Caco-2 (cell line): ENCODE measurements around the gene MAPRE2. TPM values are rescaled to one million over a fixed set of nuclear protein-coding genes. Genes with fewer than 3 reads are reported as not detected.

Experiments used
- BruUV-seq: library from RNA; stranded (reverse); fragments of 400-500 nt; replicated peaks from 2 replicates; lab custom pipeline; 2021; lab: Mats Ljungman, UMichigan
- CTCF ChIA-PET: fragments of 300-600 bp; sonication (Branson Sonifier 250); formaldehyde crosslinking; loops from one replicate; lab custom pipeline; 2022; ENCODE audit warnings: antibody characterized with exemption; lab: Charles Lee
- POLR2A ChIA-PET: fragments of 300-600 bp; sonication (Branson Sonifier 250); formaldehyde crosslinking; loops from one replicate; lab custom pipeline; 2022; ENCODE audit warnings: antibody characterized with exemption; lab: Charles Lee
- DNase-seq, 2 experiments: peaks; one replicate each; pipeline versions ENCODE4 v3.0.0 to v3.0.0-alpha.2; 2020 to 2022
- H3K27me3 ChIP-seq: replicated peaks from 2 replicates; pipeline ENCODE4 v1.6.0; 2011; ENCODE audit warnings: low read length; ENCODE audit not compliant: control insufficient read depth, insufficient read depth
- H3K36me3 ChIP-seq: 2 replicates; pipeline ENCODE4 v1.5.1; 2011; ENCODE audit warnings: low read length; ENCODE audit not compliant: control insufficient read depth, insufficient read depth
- H3K4me1 ChIP-seq: fragments of 250-450 bp; sonication (Bioruptor Pico); 2 replicates; pipeline ENCODE4 v1.5.1; 2020; ENCODE audit warnings: mild to moderate bottlenecking
- H3K4me3 ChIP-seq: 2 replicates; pipeline ENCODE4 v1.5.1; 2011; ENCODE audit warnings: low read depth, mild to moderate bottlenecking, control low read depth, low read length
- H3K9me3 ChIP-seq: fragments of 250-450 bp; sonication (Bioruptor Pico); 2 replicates; pipeline ENCODE4 v1.5.1; 2020; ENCODE audit warnings: mild to moderate bottlenecking, moderate library complexity
- H3K27ac Mint-ChIP-seq: one replicate; pipeline ENCODE4 v1.8.0; 2022; ENCODE audit warnings: mixed read lengths; ENCODE audit not compliant: unreplicated experiment
- H3K27me3 Mint-ChIP-seq: one replicate; pipeline ENCODE4 v1.8.0; 2022; ENCODE audit warnings: mixed read lengths; ENCODE audit not compliant: insufficient read depth, unreplicated experiment
- H3K36me3 Mint-ChIP-seq: one replicate; pipeline ENCODE4 v1.8.0; 2022; ENCODE audit warnings: mild to moderate bottlenecking, mixed read lengths; ENCODE audit not compliant: insufficient read depth, unreplicated experiment
- H3K4me1 Mint-ChIP-seq: one replicate; pipeline ENCODE4 v1.8.0; 2022; ENCODE audit warnings: low read depth, mixed read lengths; ENCODE audit not compliant: unreplicated experiment
- H3K4me3 Mint-ChIP-seq: one replicate; pipeline ENCODE4 v1.8.0; 2022; ENCODE audit warnings: mild to moderate bottlenecking, moderate library complexity, mixed read lengths; ENCODE audit not compliant: unreplicated experiment
- H3K9me3 Mint-ChIP-seq: one replicate; pipeline ENCODE4 v1.8.0; 2022; ENCODE audit warnings: mixed read lengths; ENCODE audit not compliant: unreplicated experiment
- intact Hi-C: fragments of 100-400 bp; cut with micrococcal nuclease; formaldehyde crosslinking; loops from one replicate; pipeline ENCODE4 v1.10.0; 2022; ENCODE audit not compliant: unreplicated experiment
- total RNA-seq: library from RNA; stranded (reverse); gene quantifications from 2 replicates; pipeline ENCODE4 v1.2.3, GENCODE V29; 2022
- TF ChIP-seq, protein P1 (sequence below), 2 experiments: fragments of 200-600 bp in 1 of 2; IDR thresholded peaks; 1 replicate in 1 of 2; 2 replicates in 1 of 2; pipeline versions ENCODE4 v1.5.1 to v1.8.0; 2011 to 2022; ENCODE audit warnings: antibody characterized with exemption in 1 of 2, control low read depth in 1 of 2, inconsistent platforms in 1 of 2, low read depth in 1 of 2, low read length in 1 of 2, mild to moderate bottlenecking in 1 of 2, moderate library complexity in 1 of 2; ENCODE audit not compliant: insufficient read depth in 1 of 2, severe bottlenecking in 1 of 2, unreplicated experiment in 1 of 2

MAPRE2 gene
- total RNA-seq, 1 experiment from 2014 or later = 9.3 TPM

DNA sequence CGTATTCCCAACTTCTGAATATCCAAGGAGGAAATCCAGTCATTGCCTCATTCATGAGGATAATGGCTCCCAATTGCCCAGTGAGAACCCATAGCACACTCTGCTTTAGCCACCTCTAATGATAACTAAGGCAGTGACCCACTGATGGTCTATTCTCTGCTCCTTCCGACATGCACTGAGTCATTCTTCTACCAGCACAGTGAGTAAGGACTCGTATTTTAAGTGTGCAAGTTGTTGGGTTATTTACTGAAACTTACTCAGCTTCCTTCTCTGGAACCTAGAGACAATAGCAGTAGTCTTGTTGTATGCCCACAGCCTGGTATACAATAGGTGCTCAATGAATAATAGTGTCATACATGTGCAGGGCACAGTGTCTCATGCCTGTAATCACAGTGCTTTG is 118.6 kb downstream of the MAPRE2 start:
- H3K27me3 ChIP-seq = no peaks in the 10 kb centered on the region
- BruUV-seq = no TSS peak
- Mint-ChIP-seq H3K4me1 (no peaks in the 10 kb centered on the region), H3K4me3 (no peak overlapping the region), H3K9me3 (no peaks in the 10 kb centered on the region), H3K36me3 (no peaks in the 10 kb centered on the region), H3K27me3 (no peaks in the 10 kb centered on the region), H3K27ac (no peak overlapping the region)
- no peaks in the 10 kb centered on the region for H3K4me1 ChIP-seq
- H3K9me3 ChIP-seq = no peaks in the 10 kb centered on the region
- intact Hi-C loops = no loop called here
- no peak for DNase-seq
- ChIA-PET CTCF (no interaction called here), POLR2A (no interaction called here)
- no peak overlapping the region for H3K4me3 ChIP-seq
- TF ChIP-seq, protein P1, sequence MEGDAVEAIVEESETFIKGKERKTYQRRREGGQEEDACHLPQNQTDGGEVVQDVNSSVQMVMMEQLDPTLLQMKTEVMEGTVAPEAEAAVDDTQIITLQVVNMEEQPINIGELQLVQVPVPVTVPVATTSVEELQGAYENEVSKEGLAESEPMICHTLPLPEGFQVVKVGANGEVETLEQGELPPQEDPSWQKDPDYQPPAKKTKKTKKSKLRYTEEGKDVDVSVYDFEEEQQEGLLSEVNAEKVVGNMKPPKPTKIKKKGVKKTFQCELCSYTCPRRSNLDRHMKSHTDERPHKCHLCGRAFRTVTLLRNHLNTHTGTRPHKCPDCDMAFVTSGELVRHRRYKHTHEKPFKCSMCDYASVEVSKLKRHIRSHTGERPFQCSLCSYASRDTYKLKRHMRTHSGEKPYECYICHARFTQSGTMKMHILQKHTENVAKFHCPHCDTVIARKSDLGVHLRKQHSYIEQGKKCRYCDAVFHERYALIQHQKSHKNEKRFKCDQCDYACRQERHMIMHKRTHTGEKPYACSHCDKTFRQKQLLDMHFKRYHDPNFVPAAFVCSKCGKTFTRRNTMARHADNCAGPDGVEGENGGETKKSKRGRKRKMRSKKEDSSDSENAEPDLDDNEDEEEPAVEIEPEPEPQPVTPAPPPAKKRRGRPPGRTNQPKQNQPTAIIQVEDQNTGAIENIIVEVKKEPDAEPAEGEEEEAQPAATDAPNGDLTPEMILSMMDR (IDR thresholded peaks at IDR 0.05; ENCODE audit: insufficient read depth in 1 of 2, low read depth in 1 of 2, low read length in 1 of 2, severe bottlenecking in 1 of 2, unreplicated experiment in 1 of 2) = no peak
- no peaks in the 10 kb centered on the region for H3K36me3 ChIP-seq

DNA sequence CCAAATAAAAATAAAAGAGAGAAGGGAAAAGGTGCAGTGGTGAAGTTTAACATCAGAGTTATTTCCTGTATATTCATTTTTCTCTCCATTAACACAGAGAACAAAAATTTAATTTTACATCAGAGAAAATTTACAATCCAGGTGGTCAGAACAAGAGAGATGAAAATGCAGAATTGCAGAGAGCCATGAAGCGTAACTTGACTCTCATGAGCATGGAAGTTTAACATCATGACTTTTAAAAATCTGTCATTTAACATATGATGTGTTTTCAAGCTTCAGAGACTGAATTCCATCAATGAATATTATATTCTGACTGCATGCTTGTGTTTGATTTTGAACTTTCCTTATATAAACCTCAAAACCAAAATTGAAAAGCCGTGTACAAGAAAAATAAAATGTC is 120.3 kb downstream of the MAPRE2 start:
- Histone ChIP-seq H3K4me3 (no peak overlapping the region), H3K9me3 (no peaks in the 10 kb centered on the region), H3K27me3 (no peaks in the 10 kb centered on the region), H3K36me3 (no peaks in the 10 kb centered on the region), H3K4me1 (no peaks in the 10 kb centered on the region)
- DNase-seq = no peak
- BruUV-seq = no TSS peak
- intact Hi-C loops = no loop called here
- TF ChIP-seq, protein P1 (IDR thresholded peaks at IDR 0.05; ENCODE audit: insufficient read depth in 1 of 2, low read depth in 1 of 2, low read length in 1 of 2, severe bottlenecking in 1 of 2, unreplicated experiment in 1 of 2) = no peak
- Mint-ChIP-seq H3K36me3 (no peaks in the 10 kb centered on the region), H3K27ac (no peak overlapping the region), H3K27me3 (no peaks in the 10 kb centered on the region), H3K4me3 (no peak overlapping the region), H3K4me1 (no peaks in the 10 kb centered on the region), H3K9me3 (no peaks in the 10 kb centered on the region)
- ChIA-PET CTCF (no interaction called here), POLR2A (no interaction called here)

DNA sequence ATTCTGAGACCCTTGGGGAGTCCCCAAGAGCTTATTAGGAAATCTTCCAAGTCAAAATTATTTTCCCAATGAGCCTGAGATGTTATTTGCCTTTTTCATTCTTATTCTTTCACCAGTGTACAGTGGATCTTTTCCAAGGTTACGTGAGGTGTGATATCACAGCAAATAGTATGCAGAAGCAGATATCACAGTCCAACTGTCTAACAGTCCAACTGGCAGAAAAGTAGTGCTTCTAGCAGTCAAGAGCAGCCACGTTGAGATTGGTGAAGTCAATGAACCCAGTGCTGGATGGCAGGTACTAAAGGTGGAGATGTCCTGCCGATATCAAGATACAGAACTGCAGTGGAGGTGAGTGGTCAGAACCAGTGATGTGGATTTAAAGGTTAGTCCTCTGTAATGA is 120.7 kb downstream of the MAPRE2 start:
- no peak for DNase-seq
- H3K36me3 ChIP-seq = no peaks in the 10 kb centered on the region
- intact Hi-C loops = no loop called here
- CTCF ChIA-PET = no interaction called here
- H3K9me3 ChIP-seq = no peaks in the 10 kb centered on the region
- H3K4me3 ChIP-seq = no peak overlapping the region
- Mint-ChIP-seq H3K27me3 (no peaks in the 10 kb centered on the region), H3K4me3 (no peak overlapping the region), H3K36me3 (no peaks in the 10 kb centered on the region), H3K9me3 (no peaks in the 10 kb centered on the region), H3K27ac (no peak overlapping the region), H3K4me1 (no peaks in the 10 kb centered on the region)
- no peaks in the 10 kb centered on the region for H3K4me1 ChIP-seq
- POLR2A ChIA-PET = no interaction called here
- BruUV-seq = no TSS peak
- TF ChIP-seq, protein P1 (IDR thresholded peaks at IDR 0.05; ENCODE audit: insufficient read depth in 1 of 2, low read depth in 1 of 2, low read length in 1 of 2, severe bottlenecking in 1 of 2, unreplicated experiment in 1 of 2) = no peak
- no peaks in the 10 kb centered on the region for H3K27me3 ChIP-seq
